CD4-positive, alpha-beta memory T cell (primary cell): ENCODE measurements around the gene SPDEF. TPM values are rescaled to one million over a fixed set of nuclear protein-coding genes. Genes with fewer than 3 reads are reported as not detected.

Experiments
- CTCF ChIA-PET: fragments of 350-600 bp; sonication (Branson Sonifier 250); formaldehyde crosslinking; loops from one replicate; lab custom pipeline; 2021; ENCODE audit warnings: inconsistent platforms; ENCODE audit not compliant: partially characterized antibody; lab: Charles Lee
- POLR2A ChIA-PET: fragments of 350-600 bp; sonication (Branson Sonifier 250); formaldehyde crosslinking; loops from one replicate; lab custom pipeline; 2021; ENCODE audit not compliant: partially characterized antibody; lab: Charles Lee
- DNase-seq, 5 donors: peaks; one replicate each; pipeline versions ENCODE4 v3.0.0 to v3.0.0-alpha.2; 2020 to 2022; ENCODE audit warnings: mixed read lengths in 1 of 5
- H3K27ac ChIP-seq: one replicate; pipeline ENCODE4 v1.7.0; 2013; ENCODE audit warnings: low read depth, low read length
- H3K27me3 ChIP-seq: 2 replicates; pipeline ENCODE4 v1.7.0; 2013; ENCODE audit warnings: mild to moderate bottlenecking, low read length, moderate library complexity; ENCODE audit not compliant: insufficient read depth
- H3K36me3 ChIP-seq: 2 replicates; pipeline ENCODE4 v1.7.0; 2013; ENCODE audit warnings: mild to moderate bottlenecking, low read length, moderate library complexity; ENCODE audit not compliant: insufficient read depth
- H3K4me1 ChIP-seq: 2 replicates; pipeline ENCODE4 v1.7.0; 2013; ENCODE audit warnings: mild to moderate bottlenecking, low read length, moderate library complexity; ENCODE audit not compliant: insufficient read depth
- H3K4me3 ChIP-seq, 2 donors: one replicate each; pipeline ENCODE4 v1.7.0; 2013; ENCODE audit warnings: low read length in 2 of 2, mild to moderate bottlenecking in 1 of 2
- H3K9me3 ChIP-seq, 2 donors: one replicate each; pipeline ENCODE4 v1.7.0; 2013; ENCODE audit warnings: low read length in 2 of 2, control low read depth in 1 of 2; ENCODE audit not compliant: control insufficient read depth in 1 of 2
- H3K27ac Mint-ChIP-seq, 7 donors: one replicate each; pipeline ENCODE4 v1.8.0; 2020 to 2021; ENCODE audit warnings: mixed read lengths in 7 of 7, mild to moderate bottlenecking in 6 of 7, inconsistent platforms in 3 of 7, moderate library complexity in 3 of 7
- H3K27me3 Mint-ChIP-seq, 2 donors: one replicate each; pipeline ENCODE4 v1.8.0; 2020 to 2021; ENCODE audit warnings: mixed read lengths in 2 of 2
- H3K36me3 Mint-ChIP-seq, 2 donors: one replicate each; pipeline ENCODE4 v1.8.0; 2020 to 2021; ENCODE audit warnings: mixed read lengths in 2 of 2, inconsistent platforms in 1 of 2, mild to moderate bottlenecking in 1 of 2
- H3K4me1 Mint-ChIP-seq, 4 donors: one replicate each; pipeline ENCODE4 v1.8.0; 2020 to 2021; ENCODE audit warnings: mixed read lengths in 4 of 4, mild to moderate bottlenecking in 1 of 4
- H3K4me3 Mint-ChIP-seq, 8 donors: one replicate each; pipeline ENCODE4 v1.8.0; 2020 to 2021; ENCODE audit warnings: mixed read lengths in 8 of 8, mild to moderate bottlenecking in 7 of 8, moderate library complexity in 6 of 8, inconsistent platforms in 3 of 8
- H3K9me3 Mint-ChIP-seq, 8 donors: one replicate each; pipeline ENCODE4 v1.8.0; 2020 to 2021; ENCODE audit warnings: mixed read lengths in 8 of 8, mild to moderate bottlenecking in 5 of 8, inconsistent platforms in 3 of 8, moderate library complexity in 1 of 8
- intact Hi-C: fragments of 100-400 bp; cut with micrococcal nuclease; formaldehyde crosslinking; loops from one replicate; pipeline ENCODE4 v1.15.1; 2023
- polyA plus RNA-seq, 2 donors: library from polyadenylated mRNA; unstranded; fragments of 300-500 nt; fragmentation: Illumina TruSeq; gene quantifications; one replicate each; pipeline ENCODE4 v1.2.3, GENCODE V29; 2021
- total RNA-seq, 2 experiments: library from RNA; stranded (reverse); gene quantifications; one replicate each; pipeline ENCODE4 v1.2.3, GENCODE V29; 2021

Gene SPDEF
- total and polyA plus RNA-seq, 4 experiments from 2014 or later, result not detected

DNA sequence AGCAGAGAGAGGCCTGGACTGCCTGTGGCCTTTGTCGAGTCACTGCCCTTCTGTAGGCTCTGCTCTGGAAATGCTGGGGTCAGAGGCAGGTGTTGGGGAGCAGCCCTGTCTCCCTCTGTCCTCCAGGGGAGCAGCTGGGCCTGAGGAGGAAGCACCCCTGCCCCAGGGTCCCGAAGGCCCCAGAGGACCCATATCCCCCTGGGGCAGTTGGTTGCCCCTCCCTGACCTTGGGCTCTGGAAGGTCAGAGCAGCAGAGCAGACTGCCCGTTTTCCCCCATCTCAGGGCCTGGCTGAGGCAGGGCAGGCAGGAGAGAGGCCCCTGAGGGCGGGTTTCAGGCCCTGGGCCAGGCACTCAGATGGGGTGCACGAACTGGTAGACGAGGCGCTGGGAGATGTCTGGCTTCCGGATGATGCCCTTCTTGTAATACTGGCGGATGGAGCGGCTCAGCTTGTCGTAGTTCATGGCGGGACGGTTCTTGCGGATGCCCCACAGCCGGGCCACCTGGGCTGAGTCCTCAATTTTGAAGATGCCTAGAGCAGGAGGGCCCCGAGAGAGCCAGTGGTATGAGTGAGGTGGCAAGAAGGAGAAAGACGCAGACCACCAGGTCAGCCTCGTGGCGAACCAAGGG, 18.1 kb downstream of the SPDEF start:
- no peak overlapping the region for H3K4me3 Mint-ChIP-seq
- H3K36me3 ChIP-seq, result no peaks in the 10 kb centered on the region
- no peaks in the 10 kb centered on the region for H3K4me1 Mint-ChIP-seq
- H3K36me3 Mint-ChIP-seq, result no peaks in the 10 kb centered on the region
- no peaks in the 10 kb centered on the region for H3K9me3 ChIP-seq
- H3K27me3 ChIP-seq, result no peaks in the 10 kb centered on the region
- H3K27ac ChIP-seq, result no peak overlapping the region
- no peak overlapping the region for H3K27ac Mint-ChIP-seq
- H3K4me3 ChIP-seq, result no peak overlapping the region
- DNase-seq, result no peak
- ChIA-PET CTCF (no interaction called here), POLR2A (no interaction called here)
- H3K9me3 Mint-ChIP-seq, result peaks cover 0 to 3% (median 0%) of the 10 kb centered on the region in 8 donors
- intact Hi-C loops, result no loop called here
- H3K27me3 Mint-ChIP-seq, result no peaks in the 10 kb centered on the region
- H3K4me1 ChIP-seq, result no peaks in the 10 kb centered on the region

DNA sequence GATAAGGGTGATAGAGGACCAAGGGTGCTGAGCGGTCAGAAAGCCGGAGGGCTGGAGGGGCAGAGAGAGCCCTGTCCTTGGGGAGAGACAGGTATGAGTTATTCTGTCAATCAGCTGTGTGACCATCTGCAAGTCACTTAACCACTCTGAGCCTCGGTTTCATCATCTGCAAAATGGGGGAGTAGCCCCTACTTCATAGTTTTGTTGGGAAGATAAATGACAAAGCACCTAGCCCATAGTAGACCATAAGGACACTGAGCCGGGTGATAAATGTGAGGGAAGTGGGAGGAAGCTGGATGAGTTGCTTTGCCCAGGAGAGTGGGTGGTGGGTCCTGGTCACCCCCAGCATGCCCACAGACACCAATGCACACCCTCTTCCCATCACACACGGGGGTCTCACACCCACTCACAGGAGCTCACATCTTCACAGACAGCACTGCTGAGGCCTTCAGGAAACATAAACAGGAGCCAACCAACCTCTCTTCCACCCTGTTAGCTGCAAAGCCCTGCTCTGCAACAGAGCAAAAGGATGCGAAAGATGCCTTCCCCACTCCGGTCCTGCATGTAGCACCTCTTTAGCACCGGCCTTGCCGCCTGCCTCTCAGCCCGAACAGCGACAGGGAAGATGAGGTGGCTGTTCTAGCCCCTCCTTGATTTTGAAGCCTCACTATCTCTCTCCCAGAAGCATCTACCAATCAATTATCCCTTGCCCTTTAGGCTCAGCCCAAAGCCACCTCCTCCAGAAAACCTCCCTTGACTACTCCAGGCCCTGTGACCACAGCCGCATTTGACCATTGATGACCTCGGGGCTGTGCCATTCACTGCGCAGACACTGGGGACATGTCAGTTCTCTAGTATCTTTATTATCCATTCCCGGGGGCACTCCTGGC, 18.9 kb downstream of the SPDEF start:
- peaks cover 0 to 3% (median 0%) of the 10 kb centered on the region in 8 donors for H3K9me3 Mint-ChIP-seq
- ChIA-PET POLR2A (no interaction called here), CTCF (interaction anchor here (1.9 kb wide), 1 partner anchor 10 kb away, joined by 5 read pairs; no protein-coding TSS in a partner anchor)
- intact Hi-C loops, result no loop called here
- H3K27ac Mint-ChIP-seq, result no peak overlapping the region
- H3K27me3 Mint-ChIP-seq, result no peaks in the 10 kb centered on the region
- H3K27me3 ChIP-seq, result no peaks in the 10 kb centered on the region
- DNase-seq, result no peak
- no peaks in the 10 kb centered on the region for H3K36me3 Mint-ChIP-seq
- no peaks in the 10 kb centered on the region for H3K4me1 Mint-ChIP-seq
- no peak overlapping the region for H3K4me3 Mint-ChIP-seq
- no peak overlapping the region for H3K4me3 ChIP-seq
- no peaks in the 10 kb centered on the region for H3K36me3 ChIP-seq
- H3K9me3 ChIP-seq, result no peaks in the 10 kb centered on the region
- no peaks in the 10 kb centered on the region for H3K4me1 ChIP-seq
- no peak overlapping the region for H3K27ac ChIP-seq

DNA sequence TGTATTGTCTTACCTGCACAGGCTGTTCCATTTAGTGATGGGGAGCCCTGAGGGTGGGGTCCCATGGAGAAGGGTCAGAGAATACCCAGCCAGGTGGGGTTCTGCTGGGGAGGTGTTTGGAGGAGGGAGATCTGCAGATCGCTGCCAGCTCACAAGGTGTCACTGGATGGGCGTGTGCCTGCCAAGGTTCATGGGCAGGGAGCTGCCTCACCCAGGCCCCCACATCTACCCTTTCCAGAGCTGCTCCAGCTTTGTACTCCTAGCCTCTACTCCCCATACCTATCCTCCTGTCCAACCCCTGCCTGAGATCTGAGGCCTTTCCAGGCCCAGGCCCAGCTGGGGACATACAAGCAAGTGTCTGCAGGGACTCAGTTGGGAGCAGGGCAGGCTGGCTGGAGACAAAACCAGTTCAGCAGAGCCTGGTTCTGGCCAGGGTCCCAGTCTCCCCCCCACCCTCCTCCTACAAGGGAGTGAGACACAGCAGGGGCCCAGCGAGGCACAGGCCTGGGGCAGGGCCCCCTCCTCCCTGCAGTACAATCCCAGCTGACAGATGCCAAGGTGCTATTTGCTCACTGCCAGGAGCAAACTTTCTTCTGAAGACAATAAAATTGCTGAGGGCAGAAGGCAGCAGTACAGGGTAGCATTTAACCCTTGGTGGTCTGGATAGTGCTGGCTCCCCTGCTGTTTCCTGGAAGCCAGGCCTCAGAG, 19.7 kb downstream of the SPDEF start:
- Mint-ChIP-seq H3K36me3 (no peaks in the 10 kb centered on the region), H3K9me3 (peaks cover 0 to 3% (median 0%) of the 10 kb centered on the region in 8 donors), H3K27ac (no peak overlapping the region), H3K4me1 (no peaks in the 10 kb centered on the region), H3K4me3 (no peak overlapping the region), H3K27me3 (no peaks in the 10 kb centered on the region)
- Histone ChIP-seq H3K4me3 (no peak overlapping the region), H3K4me1 (no peaks in the 10 kb centered on the region), H3K9me3 (no peaks in the 10 kb centered on the region), H3K36me3 (no peaks in the 10 kb centered on the region), H3K27me3 (no peaks in the 10 kb centered on the region), H3K27ac (no peak overlapping the region)
- ChIA-PET POLR2A (no interaction called here), CTCF (interaction anchor here (1.9 kb wide), 1 partner anchor 9 kb away, joined by 5 read pairs; no protein-coding TSS in a partner anchor)
- no peak for DNase-seq
- intact Hi-C loops, result no loop called here

DNA sequence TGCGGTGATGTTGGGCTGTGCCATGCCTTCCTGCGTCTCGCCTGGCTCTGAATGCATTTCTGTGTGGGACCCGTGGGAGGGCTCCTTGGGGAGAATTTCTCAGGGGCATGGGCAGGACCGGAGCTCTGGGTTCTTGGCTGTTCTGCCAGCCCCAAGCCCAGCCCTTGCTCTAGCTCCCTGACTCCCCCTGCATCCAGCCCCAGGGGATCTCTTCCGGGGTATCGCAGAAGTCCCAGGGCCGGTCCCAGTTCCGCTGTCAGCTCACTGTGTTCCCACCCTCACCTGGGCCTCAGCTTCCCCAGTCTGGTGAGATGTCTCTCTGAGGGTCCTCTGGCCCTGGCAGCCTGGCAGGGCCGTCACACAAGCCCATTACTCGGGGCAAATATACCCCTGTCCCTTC, 20.5 kb downstream of the SPDEF start:
- intact Hi-C loops, result no loop called here
- no peak overlapping the region for H3K27ac ChIP-seq
- H3K4me1 Mint-ChIP-seq, result no peaks in the 10 kb centered on the region
- no peak overlapping the region for H3K4me3 Mint-ChIP-seq
- H3K4me1 ChIP-seq, result no peaks in the 10 kb centered on the region
- DNase-seq, result no peak
- peaks cover 0 to 3% (median 0%) of the 10 kb centered on the region in 8 donors for H3K9me3 Mint-ChIP-seq
- CTCF ChIA-PET, result interaction anchor here (1.9 kb wide), 1 partner anchor 8 kb away, joined by 5 read pairs; no protein-coding TSS in a partner anchor
- POLR2A ChIA-PET, result no interaction called here
- peak overlapping the region in 1 of 7 donors; percentile 12 for H3K27ac Mint-ChIP-seq
- H3K9me3 ChIP-seq, result no peaks in the 10 kb centered on the region
- no peaks in the 10 kb centered on the region for H3K27me3 Mint-ChIP-seq
- H3K36me3 Mint-ChIP-seq, result no peaks in the 10 kb centered on the region
- no peak overlapping the region for H3K4me3 ChIP-seq
- H3K27me3 ChIP-seq, result no peaks in the 10 kb centered on the region
- H3K36me3 ChIP-seq, result no peaks in the 10 kb centered on the region

DNA sequence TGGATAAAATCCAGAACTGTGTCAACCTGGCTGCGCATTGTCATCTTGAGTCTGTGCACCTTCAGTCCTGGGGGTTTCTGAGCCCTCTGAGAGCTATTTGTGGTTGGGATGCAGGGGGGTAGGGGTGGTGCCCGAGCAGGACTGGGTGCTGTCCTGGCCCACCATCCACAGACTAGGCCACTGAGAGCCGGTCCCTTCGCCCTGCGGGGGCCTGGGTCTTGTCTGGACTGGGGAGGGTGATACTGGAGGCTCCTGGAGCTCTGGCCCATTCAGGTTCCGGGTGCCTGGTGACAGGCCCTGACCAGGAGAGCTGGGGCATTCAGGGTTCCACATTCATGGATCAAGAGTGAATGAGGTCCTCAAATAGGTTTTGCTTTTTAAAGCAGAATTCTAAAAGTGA, 20.9 kb downstream of the SPDEF start:
- ChIA-PET CTCF (no interaction called here), POLR2A (no interaction called here)
- no peak overlapping the region for H3K4me3 ChIP-seq
- H3K27me3 Mint-ChIP-seq, result no peaks in the 10 kb centered on the region
- no peak overlapping the region for H3K27ac Mint-ChIP-seq
- H3K9me3 ChIP-seq, result no peaks in the 10 kb centered on the region
- no peaks in the 10 kb centered on the region for H3K4me1 ChIP-seq
- H3K27ac ChIP-seq, result no peak overlapping the region
- H3K27me3 ChIP-seq, result no peaks in the 10 kb centered on the region
- H3K36me3 ChIP-seq, result no peaks in the 10 kb centered on the region
- H3K4me3 Mint-ChIP-seq, result no peak overlapping the region
- no peaks in the 10 kb centered on the region for H3K36me3 Mint-ChIP-seq
- no peaks in the 10 kb centered on the region for H3K4me1 Mint-ChIP-seq
- peaks cover 0 to 3% (median 0%) of the 10 kb centered on the region in 8 donors for H3K9me3 Mint-ChIP-seq
- intact Hi-C loops, result no loop called here
- DNase-seq, result no peak

DNA sequence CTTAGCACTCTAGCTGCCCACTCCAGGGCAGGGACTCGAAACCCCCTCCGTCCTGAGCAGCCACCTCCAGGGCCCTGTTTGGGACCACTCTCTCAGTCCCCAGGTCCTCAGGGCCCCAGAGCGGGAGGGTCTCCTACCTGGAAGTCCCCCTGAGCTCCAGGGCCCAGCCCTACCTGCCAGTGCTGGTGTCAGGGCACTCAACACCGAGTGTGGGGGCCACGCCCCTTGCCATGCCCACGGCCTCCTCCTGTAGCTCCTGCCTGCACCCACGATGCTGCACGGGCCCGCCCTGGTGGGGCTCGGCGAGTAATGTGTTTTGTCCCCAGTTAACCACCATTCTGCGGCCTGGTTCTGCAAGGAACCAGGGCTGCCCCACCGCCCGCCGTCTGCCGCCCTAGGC, 21.5 kb downstream of the SPDEF start:
- ChIA-PET CTCF (no interaction called here), POLR2A (no interaction called here)
- Histone ChIP-seq H3K4me3 (no peak overlapping the region), H3K27ac (no peak overlapping the region), H3K4me1 (no peaks in the 10 kb centered on the region), H3K9me3 (no peaks in the 10 kb centered on the region), H3K27me3 (no peaks in the 10 kb centered on the region), H3K36me3 (no peaks in the 10 kb centered on the region)
- no peaks in the 10 kb centered on the region for H3K36me3 Mint-ChIP-seq
- no peak overlapping the region for H3K27ac Mint-ChIP-seq
- H3K9me3 Mint-ChIP-seq, result peaks cover 0 to 3% (median 0%) of the 10 kb centered on the region in 8 donors
- intact Hi-C loops, result no loop called here
- H3K4me3 Mint-ChIP-seq, result no peak overlapping the region
- H3K27me3 Mint-ChIP-seq, result no peaks in the 10 kb centered on the region
- no peak for DNase-seq
- H3K4me1 Mint-ChIP-seq, result no peaks in the 10 kb centered on the region

DNA sequence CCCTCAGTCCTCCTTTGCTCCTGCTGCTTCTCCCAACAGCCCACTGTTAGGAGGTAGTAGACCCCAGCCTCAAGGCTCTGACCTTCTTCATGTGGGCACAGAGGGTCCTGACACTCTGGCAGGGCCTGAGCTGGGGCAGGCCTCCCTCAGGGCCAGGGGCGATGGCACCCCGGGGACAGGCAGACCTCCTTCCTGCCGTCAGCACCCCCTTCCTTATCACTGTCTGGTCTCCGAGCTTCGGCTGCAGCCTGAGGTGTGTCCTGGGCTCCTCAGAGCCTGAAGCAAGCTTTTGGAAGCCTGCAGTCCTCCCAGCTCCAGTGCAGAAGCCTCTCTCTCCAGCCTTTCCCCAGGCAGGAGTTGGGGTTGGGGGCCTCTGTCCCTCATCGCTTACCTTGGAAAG, 22.0 kb downstream of the SPDEF start:
- H3K36me3 Mint-ChIP-seq, result no peaks in the 10 kb centered on the region

More for the DNA sequence above, 22.0 kb downstream of the SPDEF start:
- no peak overlapping the region for H3K27ac ChIP-seq
- Mint-ChIP-seq H3K27me3 (no peaks in the 10 kb centered on the region), H3K4me3 (no peak overlapping the region), H3K4me1 (no peaks in the 10 kb centered on the region), H3K9me3 (peaks cover 0 to 3% (median 0%) of the 10 kb centered on the region in 8 donors), H3K27ac (peak overlapping the region in 1 of 7 donors; percentile 17)
- POLR2A ChIA-PET, result no interaction called here
- CTCF ChIA-PET, result no interaction called here
- intact Hi-C loops, result no loop called here
- no peaks in the 10 kb centered on the region for H3K36me3 ChIP-seq
- no peaks in the 10 kb centered on the region for H3K27me3 ChIP-seq
- DNase-seq, result no peak
- no peaks in the 10 kb centered on the region for H3K9me3 ChIP-seq
- H3K4me1 ChIP-seq, result no peaks in the 10 kb centered on the region
- no peak overlapping the region for H3K4me3 ChIP-seq
